AG04450 (cell line): ENCODE results near the gene HSD17B12. TPM values are rescaled to one million over a fixed set of nuclear protein-coding genes. Genes with fewer than 3 reads are reported as not detected.
A peak's percentile ranks its signal among the peaks of the same experiment; 100 is the strongest.

Experiments
- CTCF ChIA-PET: fragments of 300-600, 350-600 bp; formaldehyde crosslinking; extraction: SDS; loops from one replicate; lab custom pipeline; 2022; ENCODE audit warnings: antibody characterized with exemption, inconsistent platforms; lab: Charles Lee
- POLR2A ChIA-PET: fragments of 350-600 bp; formaldehyde crosslinking; extraction: SDS; loops from one replicate; lab custom pipeline; 2021; ENCODE audit warnings: antibody characterized with exemption, inconsistent platforms; lab: Yijun Ruan, JAX
- DNase-seq: peaks from one replicate; pipeline ENCODE4 v3.0.0-alpha.2; 2011; ENCODE audit warnings: low read depth, low spot score
- H3K27ac ChIP-seq: one replicate; pipeline ENCODE4 v1.5.1; 2012; ENCODE audit warnings: low read depth, low read length, control low read depth
- H3K27me3 ChIP-seq: one replicate; pipeline ENCODE4 v1.6.0; 2012; ENCODE audit warnings: low read length; ENCODE audit not compliant: control insufficient read depth, insufficient read depth
- H3K4me3 ChIP-seq: 2 replicates; pipeline ENCODE4 v1.5.1; 2011; ENCODE audit warnings: mild to moderate bottlenecking, low read depth, low read length, control low read depth
- H3K9me3 ChIP-seq: 2 replicates; pipeline ENCODE4 v1.5.1; 2012; ENCODE audit warnings: low read length; ENCODE audit not compliant: control insufficient read depth, insufficient read depth
- polyA plus RNA-seq: library from polyadenylated mRNA; depleted of rRNA; stranded (reverse); fragments of >200 nt; gene quantifications from 2 replicates; pipeline ENCODE4 v1.2.3, GENCODE V29; 2011
- TF ChIP-seq, protein P1 (sequence below): IDR thresholded peaks from 2 replicates; pipeline ENCODE4 v1.5.1; 2011; ENCODE audit warnings: low read depth, low read length, control low read depth, inconsistent platforms

HSD17B12 gene
- polyA plus RNA-seq, 1 experiment = 59.3 TPM

DNA sequence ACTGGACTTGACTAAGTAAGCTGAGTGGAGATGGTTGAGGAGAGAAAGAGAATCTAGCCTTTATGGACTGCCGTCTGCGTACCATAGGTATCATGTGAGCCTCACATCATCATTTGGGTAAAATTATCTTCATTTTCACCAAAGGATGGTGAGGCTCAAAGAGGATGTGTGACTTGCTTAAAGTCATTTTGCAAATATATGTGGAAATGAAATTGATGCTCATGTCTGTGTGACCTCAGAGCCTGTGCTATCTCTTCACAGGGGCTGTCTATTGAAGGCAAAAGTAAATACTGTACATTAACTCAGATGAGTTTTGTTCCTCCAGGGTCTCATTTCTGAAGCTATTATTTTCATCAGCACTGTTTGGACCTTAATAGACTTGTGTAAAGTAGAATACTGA, 116.8 kb downstream of the HSD17B12 start:
- Histone ChIP-seq H3K27ac (no peak overlapping the region), H3K4me3 (no peak overlapping the region), H3K27me3 (no peaks in the 10 kb centered on the region), H3K9me3 (no peaks in the 10 kb centered on the region)
- TF ChIP-seq, protein P1, sequence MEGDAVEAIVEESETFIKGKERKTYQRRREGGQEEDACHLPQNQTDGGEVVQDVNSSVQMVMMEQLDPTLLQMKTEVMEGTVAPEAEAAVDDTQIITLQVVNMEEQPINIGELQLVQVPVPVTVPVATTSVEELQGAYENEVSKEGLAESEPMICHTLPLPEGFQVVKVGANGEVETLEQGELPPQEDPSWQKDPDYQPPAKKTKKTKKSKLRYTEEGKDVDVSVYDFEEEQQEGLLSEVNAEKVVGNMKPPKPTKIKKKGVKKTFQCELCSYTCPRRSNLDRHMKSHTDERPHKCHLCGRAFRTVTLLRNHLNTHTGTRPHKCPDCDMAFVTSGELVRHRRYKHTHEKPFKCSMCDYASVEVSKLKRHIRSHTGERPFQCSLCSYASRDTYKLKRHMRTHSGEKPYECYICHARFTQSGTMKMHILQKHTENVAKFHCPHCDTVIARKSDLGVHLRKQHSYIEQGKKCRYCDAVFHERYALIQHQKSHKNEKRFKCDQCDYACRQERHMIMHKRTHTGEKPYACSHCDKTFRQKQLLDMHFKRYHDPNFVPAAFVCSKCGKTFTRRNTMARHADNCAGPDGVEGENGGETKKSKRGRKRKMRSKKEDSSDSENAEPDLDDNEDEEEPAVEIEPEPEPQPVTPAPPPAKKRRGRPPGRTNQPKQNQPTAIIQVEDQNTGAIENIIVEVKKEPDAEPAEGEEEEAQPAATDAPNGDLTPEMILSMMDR = no peak
- ChIA-PET POLR2A (no interaction called here), CTCF (interaction anchor here (0.6 to 1.4 kb wide), 4 partner anchors 28 to 461 kb away, joined by 3 to 10 read pairs (median 6); no protein-coding TSS in a partner anchor)
- no peak for DNase-seq

GRCh38 chr11:43797866-43798265, 117.3 kb downstream of the HSD17B12 start:
- Histone ChIP-seq H3K27ac (no peak overlapping the region), H3K9me3 (no peaks in the 10 kb centered on the region), H3K4me3 (no peak overlapping the region), H3K27me3 (no peaks in the 10 kb centered on the region)
- CTCF ChIA-PET = interaction anchor here (0.6 to 1.4 kb wide), 3 partner anchors 28 to 54 kb away, joined by 3 to 7 read pairs (median 4); no protein-coding TSS in a partner anchor
- DNase-seq = no peak
- TF ChIP-seq, protein P1 = no peak
- POLR2A ChIA-PET = no interaction called here

DNA sequence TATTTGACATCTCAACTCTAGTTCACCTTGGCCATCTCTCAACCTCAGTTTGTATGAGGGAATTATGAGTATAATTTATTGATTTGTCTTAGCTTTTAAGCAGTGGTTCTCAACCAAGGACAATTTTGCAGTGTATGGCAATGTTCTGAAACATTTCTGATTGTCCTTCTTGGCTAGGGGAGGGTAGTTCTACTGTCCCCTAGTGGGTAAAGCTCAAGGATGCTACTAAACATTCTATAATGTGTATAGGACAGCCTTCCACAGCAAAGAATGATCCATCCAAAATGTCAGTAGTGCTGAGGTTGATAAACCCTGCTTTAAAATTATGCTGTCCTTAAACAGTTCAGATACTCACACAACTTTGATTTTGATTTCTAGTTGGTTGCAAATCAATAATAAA, 122.0 kb downstream of the HSD17B12 start:
- POLR2A ChIA-PET = no interaction called here
- CTCF ChIA-PET = interaction anchor here (0.8 to 2.5 kb wide), 8 partner anchors 15 to 226 kb away, joined by 3 to 14 read pairs (median 3); no protein-coding TSS in a partner anchor
- Histone ChIP-seq H3K9me3 (no peaks in the 10 kb centered on the region), H3K27ac (no peak overlapping the region), H3K4me3 (no peak overlapping the region), H3K27me3 (no peaks in the 10 kb centered on the region)
- no peak for DNase-seq
- TF ChIP-seq, protein P1 = peak; percentile 50

- Histone ChIP-seq H3K4me3 (no peak overlapping the region), H3K27me3 (no peaks in the 10 kb centered on the region), H3K9me3 (no peaks in the 10 kb centered on the region), H3K27ac (no peak overlapping the region)
- TF ChIP-seq, protein P1 = no peak
- POLR2A ChIA-PET = no interaction called here
- no peak for DNase-seq
- CTCF ChIA-PET = interaction anchor here (2.5 kb wide), 1 partner anchor 22 kb away, joined by 11 read pairs; no protein-coding TSS in a partner anchor
Measured at GRCh38 chr11:43803766-43804165, 123.2 kb downstream of the HSD17B12 start.

GRCh38 chr11:43806976-43807375, 126.4 kb downstream of the HSD17B12 start:
- H3K4me3 ChIP-seq = no peak overlapping the region
- TF ChIP-seq, protein P1 = no peak
- POLR2A ChIA-PET = no interaction called here
- no peak for DNase-seq
- H3K27me3 ChIP-seq = no peaks in the 10 kb centered on the region
- CTCF ChIA-PET = interaction anchor here (0.6 to 2.7 kb wide), 3 partner anchors 19 to 217 kb away, joined by 5 to 6 read pairs (median 6); no protein-coding TSS in a partner anchor
- no peaks in the 10 kb centered on the region for H3K9me3 ChIP-seq
- no peak overlapping the region for H3K27ac ChIP-seq
